NCI-H748 treated with DMSO at 0.1 percent for 48 hours (cell line): ENCODE results near the gene SYT6.

ENCODE experiments used
- DNase-seq: peaks from one replicate; lab custom pipeline; 2025; lab: John Stamatoyannopoulos, UW

Gene SYT6

GRCh38 chr1:114092186-114093062, 61.2 kb downstream of the SYT6 start:
- no peak for DNase-seq

GRCh38 chr1:114091711-114092110, 62.0 kb downstream of the SYT6 start:
- no peak for DNase-seq

GRCh38 chr1:114090738-114091505, 62.7 kb downstream of the SYT6 start:
- DNase-seq: no peak

- DNase-seq: no peak
These were observed 64.0 kb downstream of the SYT6 start for GRCh38 chr1:114089502-114090138.

- DNase-seq: no peak
These were observed 65.0 kb downstream of the SYT6 start for GRCh38 chr1:114088392-114089299.

- no peak for DNase-seq
These were observed 66.2 kb downstream of the SYT6 start for GRCh38 chr1:114087495-114087894.

- DNase-seq: no peak
These were observed 66.9 kb downstream of the SYT6 start for GRCh38 chr1:114086601-114087368.

GRCh38 chr1:114082867-114083585, 70.6 kb downstream of the SYT6 start:
- DNase-seq: no peak

- DNase-seq: no peak
These were observed 71.4 kb downstream of the SYT6 start for GRCh38 chr1:114082304-114082630.

GRCh38 chr1:114081437-114082303, 72.0 kb downstream of the SYT6 start:
- no peak for DNase-seq

- no peak for DNase-seq
These were observed 72.9 kb downstream of the SYT6 start for GRCh38 chr1:114080511-114081436.

GRCh38 chr1:114079596-114080190, 74.0 kb downstream of the SYT6 start:
- no peak for DNase-seq

GRCh38 chr1:114078116-114078515, 75.6 kb downstream of the SYT6 start:
- DNase-seq: no peak

- DNase-seq: no peak
These were observed 76.5 kb downstream of the SYT6 start for GRCh38 chr1:114077188-114077587.

GRCh38 chr1:114076308-114076707, 77.4 kb downstream of the SYT6 start:
- no peak for DNase-seq

- no peak for DNase-seq
These were observed 78.0 kb downstream of the SYT6 start for GRCh38 chr1:114075546-114076242.

GRCh38 chr1:114075105-114075504, 78.6 kb downstream of the SYT6 start:
- DNase-seq: no peak
